EH (cell line): ENCODE data around the gene FUOM.
A peak's percentile ranks its signal among the peaks of the same experiment; 100 is the strongest.

ENCODE experiments used
- DNase-seq: peaks from one replicate; pipeline ENCODE4 v3.0.0-alpha.2; 2015; ENCODE audit warnings: low read depth

The FUOM gene

DNA sequence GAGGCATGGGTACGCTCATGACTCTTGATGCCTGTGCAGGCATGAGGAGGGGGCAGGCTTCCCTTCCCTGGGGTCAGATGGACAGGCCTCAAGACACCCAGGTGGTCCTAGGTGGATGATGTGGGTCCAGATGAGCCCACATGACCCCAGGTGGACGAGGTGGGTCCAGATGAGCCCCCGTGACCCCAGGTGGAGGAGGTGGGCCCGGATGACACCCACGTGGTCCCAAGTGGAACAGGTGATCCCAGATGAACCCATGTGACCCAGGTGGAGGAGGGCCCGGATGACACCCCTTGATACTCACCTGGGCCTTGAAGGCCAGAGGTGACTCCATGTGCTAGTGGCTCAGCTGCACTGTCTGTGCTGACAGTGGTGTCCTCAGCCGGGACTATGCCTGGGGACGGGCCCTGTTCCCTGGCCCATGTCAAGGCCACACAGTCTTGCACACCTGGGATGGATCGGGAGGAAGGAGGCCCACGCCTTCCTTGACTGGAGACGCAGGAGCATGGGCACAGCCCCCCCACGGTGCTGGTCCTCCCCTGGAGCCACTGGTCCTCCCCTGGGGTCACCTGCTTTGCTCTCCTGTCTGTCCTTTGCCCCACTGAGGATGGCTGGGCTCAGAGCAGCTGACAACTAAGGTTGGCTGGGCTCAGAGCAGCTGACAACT is 7.4 kb downstream of the FUOM start:
- DNase-seq, result no peak

DNA sequence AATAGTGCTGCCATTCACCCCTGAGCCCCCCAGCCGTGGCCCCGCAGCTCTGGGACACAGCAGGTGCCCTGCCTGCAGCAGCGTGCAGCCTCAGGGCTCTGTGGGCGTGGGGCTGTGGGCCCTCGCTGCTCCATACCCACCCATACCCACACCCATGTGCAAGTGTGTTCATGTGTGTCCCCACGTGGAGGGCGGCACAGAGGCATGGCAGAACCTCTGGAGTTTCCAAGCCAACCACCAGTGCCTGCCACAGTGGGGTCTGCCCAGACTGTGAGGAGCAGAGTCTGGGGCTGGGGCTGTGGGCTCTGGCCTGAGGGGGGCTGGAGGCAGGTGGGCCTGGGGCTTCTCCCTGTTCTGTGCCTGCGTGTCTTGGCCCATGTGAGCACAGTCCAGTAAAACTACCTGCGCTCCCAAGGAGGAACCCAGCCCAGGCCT is 8.2 kb downstream of the FUOM start:
- DNase-seq, result no peak

DNA sequence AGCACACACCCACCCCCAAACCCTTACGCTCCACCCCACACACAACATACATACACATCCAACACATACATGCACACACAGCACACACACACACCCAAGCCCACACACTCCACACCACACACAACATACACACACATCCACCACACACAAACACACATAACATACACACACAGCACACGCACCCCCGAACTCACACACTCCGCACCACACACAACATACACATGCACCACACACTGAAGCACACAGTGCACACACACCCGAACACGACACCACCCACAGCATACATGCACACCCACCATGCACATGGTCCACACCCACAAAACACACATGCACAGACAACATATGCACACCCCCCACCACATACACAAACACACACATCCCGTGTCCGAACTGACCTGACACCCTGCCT is 8.7 kb downstream of the FUOM start:
- DNase-seq, result no peak

DNA sequence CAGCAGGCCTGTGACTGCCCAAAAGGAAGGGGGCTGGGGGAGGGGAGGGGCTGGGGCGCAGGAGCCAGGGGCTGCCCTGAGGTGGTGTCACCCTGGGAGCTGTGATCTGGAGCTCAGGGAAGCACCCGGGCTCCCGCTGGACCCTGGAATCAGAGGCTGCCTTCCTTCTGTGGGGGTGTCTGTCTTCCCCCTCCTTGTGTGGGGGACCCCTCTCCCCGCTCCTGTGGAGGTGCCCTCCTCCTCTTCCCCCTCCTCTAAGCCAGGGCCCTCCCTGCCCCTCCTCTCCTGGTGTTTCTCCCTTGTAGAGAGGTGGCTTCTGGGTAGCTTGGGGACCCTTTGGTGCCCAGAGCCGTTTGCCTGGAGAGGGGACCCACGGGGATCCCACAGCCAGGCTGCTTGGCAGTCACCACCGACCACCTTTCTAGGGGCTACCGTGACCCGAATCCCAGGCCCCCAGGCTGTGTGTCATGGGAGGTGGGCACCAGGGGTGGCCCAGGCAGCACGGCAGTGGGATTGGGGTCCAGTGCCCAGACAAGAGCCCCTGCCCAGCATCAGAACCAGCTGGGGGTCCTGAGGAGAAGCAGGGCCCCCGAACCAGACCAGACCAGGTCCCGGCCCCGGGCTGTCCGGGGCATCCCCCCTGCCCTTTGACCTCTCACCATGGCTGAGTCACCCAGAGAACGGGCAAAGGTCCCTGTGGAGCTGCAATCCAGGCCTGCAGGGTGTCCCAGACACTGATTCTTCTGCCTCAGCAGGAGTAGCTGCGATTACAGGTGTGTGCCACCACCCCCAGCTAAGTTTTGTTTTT is 9.9 kb downstream of the FUOM start:
- no peak for DNase-seq

DNA sequence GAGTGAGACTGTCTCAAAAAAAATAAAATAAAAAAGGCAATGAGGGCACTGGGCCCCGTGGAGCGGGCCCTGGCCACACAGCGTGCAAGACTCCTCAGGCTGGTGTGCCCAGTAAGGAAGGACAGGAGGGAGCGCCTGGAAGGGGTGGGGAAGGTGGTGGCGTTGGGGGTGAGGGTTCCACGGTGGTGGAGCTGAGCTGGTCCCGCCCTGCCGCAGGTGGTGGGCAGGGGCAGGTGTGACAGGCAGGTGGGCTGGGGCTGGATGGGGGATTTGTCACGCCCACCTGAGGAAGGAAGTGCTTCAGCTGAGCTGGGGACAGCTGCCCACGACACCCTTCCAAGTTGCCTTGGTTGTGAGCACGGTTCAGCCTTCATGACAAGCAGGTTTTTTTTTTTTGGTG is 11.4 kb downstream of the FUOM start:
- DNase-seq, result no peak

DNA sequence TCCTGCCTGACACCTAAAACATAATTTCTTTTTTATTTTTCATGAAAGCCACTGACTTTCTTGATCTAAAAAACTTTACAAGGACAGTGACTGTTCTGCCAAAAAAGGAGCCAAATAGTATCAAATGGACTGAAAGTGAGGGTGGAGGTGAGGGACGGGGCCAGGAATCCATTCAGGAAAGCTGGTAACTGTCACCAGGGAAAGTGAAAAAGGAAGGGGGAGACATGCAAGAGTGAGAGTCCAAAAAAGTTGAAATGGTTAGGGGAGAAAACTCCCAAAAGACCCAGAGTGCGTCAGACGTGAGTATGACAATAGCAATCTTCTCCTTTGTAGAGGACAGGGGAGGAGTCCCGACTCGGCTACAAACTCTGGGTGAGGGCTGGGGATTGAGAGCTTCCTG is 13.6 kb downstream of the FUOM start:
- DNase-seq, result no peak

DNA sequence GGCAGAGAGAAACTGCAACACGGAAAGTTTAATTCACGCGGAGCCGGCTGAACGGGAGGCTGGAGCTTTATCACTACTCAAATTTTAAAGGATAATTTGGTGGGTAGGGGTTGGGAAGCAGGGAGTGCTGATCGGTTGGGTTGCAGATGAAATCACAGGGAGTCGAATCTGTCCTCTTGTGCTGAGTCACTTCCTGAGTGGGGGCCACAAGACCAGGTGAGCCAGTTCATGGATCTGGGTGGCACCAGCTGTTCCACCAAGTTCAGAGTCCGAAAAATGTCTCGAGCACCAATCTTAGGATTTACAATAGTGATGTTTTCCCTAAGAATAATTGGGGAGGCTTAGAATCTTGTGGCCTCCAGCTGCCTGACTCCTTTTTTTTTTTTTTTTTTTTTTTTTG is 14.3 kb downstream of the FUOM start:
- no peak for DNase-seq

DNA sequence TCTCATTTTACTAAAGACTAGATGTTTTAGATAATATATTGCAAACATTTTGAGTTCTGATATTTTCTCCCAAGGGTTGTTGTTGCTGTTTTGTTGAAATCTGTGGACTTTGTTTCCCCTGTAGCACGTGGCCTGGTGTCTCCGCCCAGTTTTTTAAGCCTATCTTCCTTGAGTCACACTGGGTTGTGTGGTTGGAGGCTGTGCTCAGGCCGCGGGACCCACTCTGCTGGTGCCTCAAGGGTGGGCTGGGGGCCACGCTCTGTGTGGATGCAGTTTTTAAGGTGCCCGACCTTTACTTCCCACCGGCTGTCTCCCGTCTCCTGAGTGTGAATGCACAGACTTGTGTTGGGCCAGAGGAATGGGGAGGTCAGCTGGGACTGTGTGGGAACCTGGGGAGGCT is 14.9 kb downstream of the FUOM start:
- DNase-seq, result no peak

DNA sequence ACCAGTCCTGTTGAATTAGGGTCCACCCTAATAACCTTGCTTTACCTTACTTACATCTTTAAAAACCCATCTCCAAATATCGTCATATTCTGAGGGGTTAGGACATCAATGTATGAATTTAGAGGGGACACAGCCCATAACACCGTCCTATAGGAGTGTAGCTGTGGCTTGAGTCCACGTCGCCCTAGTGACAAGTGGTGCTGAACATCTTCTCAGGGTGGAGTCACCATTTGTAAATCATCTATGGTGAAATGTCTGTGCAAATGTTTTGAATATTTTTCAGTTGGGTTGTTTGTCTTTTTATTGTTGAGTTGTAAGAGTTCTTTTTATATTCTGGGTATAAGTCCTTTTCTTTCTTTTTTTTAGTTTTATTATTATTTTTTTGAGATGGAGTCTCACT is 15.8 kb downstream of the FUOM start:
- no peak for DNase-seq

DNA sequence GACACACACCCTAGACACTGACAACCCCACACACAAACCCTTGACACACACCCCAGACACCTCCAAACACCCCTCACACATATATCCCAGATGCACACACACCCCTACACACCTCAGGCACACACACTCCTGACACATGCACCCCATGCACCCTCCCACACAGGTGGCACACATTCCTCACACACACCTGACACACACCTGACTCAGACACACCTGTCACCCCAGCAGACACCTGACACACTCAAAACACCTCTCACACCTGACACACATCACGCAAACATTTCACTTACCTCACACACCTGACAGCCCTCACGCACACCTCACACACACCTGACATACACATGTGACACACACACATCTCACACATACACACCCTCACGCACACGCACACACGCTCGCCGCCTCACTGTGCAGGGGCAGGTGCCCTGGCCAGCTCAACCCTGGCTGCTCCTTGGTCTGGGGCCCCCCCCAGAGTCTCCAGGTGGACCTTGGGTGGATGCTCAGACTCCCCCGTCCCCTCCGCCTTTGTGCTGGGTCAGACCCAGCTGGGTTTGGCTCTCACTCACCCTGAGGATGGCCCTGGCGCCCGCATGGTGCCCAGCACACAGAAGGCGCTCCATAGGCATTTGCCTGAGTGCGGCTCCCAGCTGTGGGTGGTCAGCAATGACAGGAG is 18.0 kb downstream of the FUOM start:
- no peak for DNase-seq

DNA sequence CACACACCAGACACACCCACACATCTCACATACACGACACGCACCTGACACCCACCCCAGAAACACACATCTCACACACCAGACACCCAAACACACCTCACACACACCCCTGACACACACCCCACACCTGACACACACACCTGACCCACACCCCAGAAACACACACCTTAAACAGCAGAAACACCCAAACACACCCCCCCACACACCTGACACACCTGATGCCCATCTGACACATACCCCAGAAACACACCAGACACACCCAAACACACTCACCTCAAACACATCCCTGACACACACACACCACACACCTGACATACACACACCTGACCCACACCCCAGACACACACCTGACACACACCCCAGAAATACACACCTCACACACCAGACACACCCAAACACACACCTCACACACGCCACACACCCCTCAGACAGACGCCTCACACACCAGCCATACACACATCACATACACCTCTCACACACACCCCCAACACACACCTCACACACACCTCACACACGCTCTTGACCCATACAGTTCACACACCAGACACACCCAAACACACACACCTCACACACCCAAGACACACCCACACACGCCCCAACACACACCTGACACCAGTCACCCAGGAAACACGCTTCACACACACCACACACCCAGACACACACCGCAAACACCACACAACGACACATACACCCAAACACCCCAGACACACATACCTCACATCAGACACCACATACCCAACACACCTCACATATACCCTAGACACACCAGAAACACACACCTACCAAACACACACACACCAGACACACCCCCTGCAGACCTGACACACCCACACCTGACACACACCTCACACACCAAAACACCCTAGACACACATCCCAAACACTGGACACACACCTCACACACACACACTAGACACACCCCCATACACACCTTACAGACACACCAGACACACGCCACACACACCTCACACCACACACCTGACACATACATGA is 19.4 kb downstream of the FUOM start:
- no peak for DNase-seq

DNA sequence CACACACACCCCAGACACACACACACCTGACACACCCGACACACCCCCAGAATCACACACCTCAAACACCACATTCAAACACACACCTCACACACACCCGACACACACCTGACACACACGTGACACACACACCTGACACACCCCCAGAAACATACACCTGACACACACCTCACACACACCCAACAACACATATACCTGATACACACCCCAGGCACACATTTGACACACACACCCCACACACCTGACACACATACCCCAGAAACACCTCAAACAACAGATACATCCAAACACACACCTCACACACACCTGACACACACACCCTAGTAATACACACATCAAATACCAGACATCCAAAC is 20.5 kb downstream of the FUOM start:
- DNase-seq, result no peak

DNA sequence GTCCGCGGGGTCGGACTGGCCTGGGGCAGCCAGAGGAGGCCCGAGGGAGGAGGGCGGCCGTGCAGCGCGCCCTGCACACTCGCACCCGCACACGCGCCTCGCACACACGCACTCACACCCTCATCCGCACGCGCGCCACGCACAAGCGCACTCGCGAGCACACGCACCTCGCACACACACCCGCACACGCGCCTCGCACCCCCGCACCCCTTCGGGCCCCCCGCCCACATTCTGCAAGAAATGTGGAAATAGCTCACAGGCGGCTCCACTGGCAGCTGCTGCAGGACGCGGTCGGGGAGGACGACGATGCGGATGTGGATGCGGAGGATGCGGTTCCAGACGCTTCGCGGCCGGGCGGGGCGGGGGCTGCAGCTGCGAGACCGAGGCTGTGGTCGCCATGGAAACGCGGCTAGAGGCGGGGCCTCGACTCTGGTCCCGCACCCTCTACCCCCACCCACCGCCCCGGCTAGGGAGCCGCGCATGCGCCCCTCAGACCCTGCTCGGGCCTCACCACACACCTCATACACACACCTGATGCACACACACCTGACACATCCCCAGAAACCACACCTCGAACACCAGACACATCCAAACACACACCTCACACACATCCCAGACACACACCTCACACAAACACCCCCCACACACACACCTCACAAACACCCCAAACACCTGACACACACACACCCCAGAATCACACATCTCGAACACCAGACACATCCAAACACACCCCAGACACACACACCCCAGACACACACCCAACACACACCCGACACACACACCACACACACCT is 21.0 kb downstream of the FUOM start, which contains the start of gene CALY:
Gene CALY, minus strand, starts transcription at position 320 of the 793 bp plus-strand sequence. CDS start 7,907 bp downstream, outside the sequence.
- no peak for DNase-seq

DNA sequence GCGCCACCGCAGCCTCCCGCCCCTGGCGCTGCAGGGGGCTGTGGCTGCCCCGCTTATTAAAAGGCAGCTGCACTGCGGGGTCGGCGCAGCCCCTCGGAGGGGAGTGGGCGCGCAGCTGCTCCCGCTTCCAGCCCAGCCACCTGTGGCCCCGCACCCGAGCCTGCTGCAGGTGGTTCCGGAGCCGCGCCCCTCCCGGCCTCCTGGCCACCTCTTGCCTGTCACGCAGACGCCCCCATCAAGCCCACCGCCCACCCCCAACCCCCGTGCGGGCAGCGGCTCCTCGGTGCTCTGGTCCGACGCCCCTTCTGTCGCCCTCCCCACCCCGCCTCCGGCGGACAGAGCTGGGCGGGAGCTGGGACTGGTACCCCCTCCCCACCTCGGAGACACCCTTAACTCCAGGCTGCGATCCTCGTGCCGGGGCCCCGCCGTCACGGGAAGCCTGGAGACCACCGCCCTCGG is 21.7 kb downstream of the FUOM start:
- no peak for DNase-seq

DNA sequence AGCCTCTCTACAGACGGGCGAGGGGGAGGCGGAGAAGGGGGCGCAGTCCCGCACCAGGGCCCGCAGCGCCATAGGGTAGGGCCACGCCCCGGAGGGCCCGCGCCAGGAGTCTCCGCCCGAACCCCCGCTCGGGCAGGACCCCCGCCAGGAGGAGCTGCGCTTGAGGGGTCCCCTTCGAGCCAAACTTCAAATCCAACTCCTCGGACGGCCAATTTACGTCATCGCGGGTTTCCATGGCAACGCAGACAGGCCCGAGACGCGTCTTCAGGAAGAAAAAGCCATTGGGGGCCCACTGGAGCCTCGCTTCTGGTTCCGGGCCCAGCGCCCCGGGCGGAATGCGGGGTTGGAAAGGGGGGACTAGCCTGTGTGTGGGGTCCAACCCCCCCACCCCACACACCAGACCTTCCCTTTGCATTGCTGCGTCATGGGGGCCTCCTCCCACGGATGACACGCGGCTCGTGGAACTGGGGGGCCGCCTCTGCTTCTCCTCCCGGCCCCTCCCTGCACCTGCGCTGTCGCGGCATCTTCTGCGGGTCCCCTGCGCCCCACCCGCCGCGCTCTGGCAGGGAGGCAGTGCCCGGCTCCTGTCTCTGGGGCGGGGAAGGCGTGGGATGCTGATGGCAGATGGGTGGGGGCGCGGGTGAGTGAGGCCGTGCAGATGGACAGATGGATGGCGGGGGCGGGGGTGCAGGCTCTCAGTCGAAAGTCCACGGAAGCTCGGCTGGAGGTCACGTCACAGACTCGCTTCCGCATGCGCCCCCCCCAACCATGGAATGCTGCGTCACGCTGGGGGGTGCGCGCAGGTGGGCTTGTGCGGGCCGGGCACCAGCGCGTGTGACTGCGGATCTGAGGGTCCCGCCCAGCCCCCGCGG is 22.3 kb downstream of the FUOM start:
- peak; percentile 62 for DNase-seq

DNA sequence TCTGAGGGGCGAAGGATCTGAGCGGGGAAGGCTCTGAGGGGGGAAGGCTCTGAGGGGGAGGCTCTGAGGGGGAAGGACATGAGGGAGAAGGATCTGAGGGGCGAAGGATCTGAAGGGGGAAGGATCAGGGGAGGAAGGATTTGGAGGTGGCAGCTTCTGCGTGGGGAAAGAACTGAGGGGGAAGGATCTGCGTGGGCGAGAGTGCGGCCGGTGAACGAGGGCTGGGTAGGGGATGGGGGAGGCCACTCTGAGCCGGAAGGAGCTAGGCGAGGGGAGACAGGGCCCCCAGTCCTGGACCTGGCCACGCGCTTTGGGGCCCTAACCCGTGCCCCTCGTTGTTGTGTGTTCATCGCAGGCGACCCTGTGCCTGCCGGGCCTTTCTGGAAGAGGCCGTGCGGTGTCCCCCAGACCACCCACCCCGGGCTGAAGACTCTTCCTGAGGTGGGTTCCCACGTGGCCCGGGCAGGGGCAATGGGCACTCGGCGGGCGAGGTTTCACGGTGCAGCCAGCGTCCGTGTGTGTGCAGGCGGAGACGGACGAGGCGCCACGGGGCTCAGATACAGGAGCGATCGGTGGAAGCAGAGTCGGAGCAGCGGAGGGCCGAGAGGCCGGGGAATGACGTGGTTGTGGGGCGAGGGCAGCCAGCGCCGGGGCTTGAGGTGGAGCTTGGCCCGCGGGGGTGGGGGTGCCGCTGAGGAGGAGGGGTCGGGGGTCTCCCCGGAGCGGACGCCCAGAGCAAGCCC is 23.1 kb downstream of the FUOM start:
- no peak for DNase-seq

DNA sequence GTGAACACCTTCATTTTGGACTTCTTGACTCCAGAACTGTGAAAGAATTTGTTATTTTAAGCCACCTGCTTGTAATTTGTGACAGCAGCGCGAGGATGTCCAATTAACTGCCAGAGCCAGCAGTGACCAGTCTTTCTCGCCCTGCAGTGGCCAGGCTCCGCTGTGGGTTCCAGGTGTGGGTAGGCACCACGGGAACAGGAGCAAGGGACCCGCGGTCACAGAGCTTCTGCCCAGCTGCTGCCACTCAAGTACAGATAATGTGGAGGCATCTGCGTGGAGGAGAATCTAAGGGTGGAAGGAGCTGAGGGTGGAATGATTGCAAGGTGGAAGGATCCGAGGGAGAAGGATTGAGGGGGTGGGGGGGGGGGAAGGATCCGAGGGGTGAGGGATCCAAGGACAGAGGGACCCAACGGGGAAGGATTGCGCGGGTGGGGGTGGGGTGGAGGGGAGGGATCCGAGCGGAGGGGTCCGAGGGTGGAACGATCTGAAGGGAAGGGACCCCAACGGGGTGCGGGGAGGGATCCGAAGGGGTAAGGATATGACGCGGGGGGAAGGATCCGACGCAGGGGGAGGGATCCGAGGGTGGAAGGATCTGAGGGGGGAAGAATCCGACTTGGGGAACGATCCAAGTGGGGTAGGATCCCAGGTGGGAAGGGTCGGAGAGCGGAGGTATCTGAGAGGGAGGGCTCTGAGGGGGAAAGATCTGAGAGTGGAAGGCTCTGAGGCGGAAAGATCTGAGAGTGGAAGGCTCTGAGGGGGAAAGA is 24.7 kb downstream of the FUOM start:
- DNase-seq, result no peak

DNA sequence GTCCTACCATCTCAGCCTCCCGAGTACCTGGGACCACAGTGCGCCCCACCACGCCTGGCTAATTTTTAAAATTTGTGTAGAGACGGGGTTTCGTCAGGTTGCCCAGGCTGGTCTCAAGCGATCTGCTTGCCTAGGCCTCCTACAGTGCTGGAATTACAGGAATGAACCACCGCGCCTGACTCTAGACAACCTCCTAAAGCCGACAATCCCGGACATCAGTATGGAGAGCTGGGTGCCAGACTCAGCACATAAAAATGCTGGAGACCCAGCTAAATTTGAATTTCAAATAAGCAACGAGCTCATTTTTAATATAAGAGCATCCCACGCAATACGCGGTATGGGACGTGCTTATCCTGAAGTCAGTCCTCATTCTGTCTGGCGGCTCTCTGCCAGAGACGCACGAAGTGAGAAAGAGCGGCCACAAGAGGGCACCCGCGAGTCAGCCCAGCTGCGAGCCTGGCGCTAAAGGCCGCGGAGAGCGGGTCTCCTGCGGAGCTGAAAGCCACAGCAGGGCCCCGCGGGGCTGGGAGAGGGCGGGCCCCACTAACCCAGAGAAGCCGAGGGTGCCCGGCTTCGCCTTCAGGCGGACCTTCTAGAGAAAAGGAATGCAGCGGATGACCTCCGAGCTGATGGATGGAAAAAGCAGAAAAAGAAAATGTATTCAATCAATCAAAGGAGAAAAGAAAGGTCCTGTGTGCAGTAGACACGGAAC is 28.2 kb downstream of the FUOM start:
- DNase-seq, result peak; percentile 85
